HG02678 (cell line): Measurements from ENCODE around the gene TGFBR3L.

Source experiments
- ATAC-seq: cut with Tn5 transposase; IDR thresholded peaks from one replicate; pipeline ENCODE4 v1.9.1; 2021; ENCODE audit warnings: mild to moderate bottlenecking, moderate library complexity; ENCODE audit not compliant: unreplicated experiment

TGFBR3L gene

DNA sequence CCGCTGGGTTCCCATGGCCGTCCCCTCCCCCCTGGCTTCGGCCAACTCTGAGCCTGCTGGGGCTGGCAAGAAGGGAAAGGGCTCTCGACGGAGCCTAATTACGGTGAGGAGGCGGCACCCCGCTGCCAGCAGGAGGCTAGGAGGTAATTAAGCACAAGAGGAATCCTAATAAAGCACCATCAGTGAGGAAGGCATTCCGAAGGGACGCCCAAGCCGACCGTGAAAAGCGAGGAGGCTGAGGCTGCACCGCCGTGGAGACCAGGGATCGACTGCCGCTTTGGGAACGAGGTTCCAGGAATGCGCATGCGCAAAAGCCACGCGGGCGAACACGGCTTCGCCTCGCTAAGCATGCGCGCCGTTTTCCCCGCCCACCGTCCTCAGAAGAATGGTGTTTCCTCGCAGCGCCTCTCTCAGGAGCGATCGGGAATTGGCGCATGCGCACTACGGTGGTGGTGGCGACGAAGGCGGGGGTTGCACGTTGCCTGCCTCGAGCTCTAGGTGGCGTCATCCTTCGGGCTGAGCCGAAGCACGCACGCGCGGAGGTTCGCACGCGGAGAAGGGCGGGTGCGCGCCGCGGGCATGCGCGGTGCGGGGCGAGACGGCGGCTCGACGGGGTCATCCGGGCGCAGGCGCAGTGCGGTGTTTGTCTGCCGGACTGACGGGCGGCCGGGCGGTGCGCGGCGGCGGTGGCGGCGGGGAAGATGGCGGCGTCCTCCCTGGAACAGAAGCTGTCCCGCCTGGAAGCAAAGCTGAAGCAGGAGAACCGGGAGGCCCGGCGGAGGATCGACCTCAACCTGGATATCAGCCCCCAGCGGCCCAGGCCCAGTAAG, 11.2 kb upstream of the TGFBR3L start, which contains the start of gene MAP2K7:
Gene MAP2K7, plus strand, starts transcription at position 634 of the 830 bp plus-strand sequence. Its CDS starts 68 bp downstream, at position 702.
- peak; percentile 88 for ATAC-seq

DNA sequence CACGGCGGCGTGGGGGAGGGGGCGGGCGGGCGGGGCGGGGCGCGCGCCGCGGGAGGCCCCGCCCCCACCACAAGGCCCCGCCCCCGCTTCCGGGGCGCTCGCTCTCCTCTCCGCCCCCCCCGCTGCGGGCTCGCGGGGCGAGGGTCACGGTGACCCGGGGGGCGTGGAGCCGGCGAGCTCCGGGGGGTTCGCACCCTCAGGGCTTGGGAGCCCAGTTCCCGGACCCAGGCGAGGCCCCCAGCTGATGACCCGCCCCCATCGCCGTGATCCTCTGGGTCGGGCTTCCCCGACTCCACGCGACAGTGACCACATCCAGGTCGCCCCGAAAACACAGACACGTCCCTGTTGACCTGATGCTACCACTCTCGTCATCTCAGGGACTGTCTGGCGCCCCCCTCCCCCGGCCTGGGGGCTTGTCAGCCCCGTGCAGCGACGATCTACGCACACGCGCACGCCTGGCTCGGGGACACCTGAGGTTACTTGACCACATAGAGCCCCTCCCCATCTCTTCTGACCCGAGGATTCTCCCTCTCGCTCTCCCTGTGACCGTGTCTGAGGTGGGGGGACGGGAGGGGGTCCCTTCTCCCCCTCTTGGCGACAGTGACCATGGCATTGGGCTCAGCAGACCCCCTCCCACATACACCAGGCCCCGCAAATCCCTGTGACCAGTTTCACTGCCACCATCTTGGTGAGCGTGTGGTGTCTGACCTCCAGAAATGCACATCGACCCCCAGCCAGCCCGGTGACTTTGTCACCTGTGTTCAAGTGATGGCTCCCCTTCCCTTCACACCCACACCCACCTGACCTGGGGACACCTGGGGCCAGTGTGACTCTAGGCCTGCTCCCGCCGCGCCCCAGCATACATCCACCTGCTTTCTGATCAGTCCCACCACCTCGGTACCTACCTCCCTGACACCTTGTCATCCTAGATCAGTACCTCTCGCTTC, 10.3 kb upstream of the TGFBR3L start:
- ATAC-seq, result peak; percentile 36

DNA sequence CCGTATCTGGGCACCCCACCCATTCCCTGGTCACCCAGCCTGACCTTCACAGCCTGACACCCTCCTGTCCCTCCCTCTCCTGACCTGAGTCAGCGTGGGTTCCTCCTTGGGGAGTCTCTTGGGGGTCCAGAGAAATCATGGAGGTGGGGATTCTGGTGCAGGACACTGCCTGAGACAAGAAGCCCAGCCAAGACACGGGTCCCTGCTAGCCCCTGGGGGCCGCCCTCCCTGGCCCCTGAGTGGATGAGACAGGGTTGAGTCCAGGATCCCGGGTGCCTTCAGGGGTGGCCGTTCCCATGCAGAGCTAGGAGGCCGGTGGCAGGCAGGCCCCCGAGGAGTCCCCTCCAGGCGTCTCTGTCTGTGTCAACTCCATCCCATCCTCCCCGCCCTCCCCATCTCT, 9.4 kb upstream of the TGFBR3L start:
- no peak for ATAC-seq

DNA sequence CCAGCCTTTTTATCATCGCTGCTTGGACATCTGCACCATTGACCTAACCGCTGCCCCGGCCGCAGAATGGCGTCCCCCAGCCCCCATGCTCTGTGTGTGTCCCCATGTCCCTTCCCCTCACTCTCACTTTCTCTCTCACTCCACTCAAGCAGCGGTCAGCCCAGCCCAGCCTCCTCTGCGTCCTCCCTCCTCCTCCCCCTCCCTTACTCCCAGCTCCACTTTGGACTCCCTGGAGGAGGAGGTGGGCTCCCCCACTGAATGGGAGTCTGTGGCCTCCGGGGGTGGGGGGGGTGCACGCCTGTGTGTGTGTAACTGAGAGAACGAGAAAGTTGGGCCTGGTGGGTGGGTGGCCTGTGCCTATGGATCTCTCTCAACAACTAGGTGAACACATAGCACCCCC, 8.8 kb upstream of the TGFBR3L start:
- ATAC-seq, result no peak

DNA sequence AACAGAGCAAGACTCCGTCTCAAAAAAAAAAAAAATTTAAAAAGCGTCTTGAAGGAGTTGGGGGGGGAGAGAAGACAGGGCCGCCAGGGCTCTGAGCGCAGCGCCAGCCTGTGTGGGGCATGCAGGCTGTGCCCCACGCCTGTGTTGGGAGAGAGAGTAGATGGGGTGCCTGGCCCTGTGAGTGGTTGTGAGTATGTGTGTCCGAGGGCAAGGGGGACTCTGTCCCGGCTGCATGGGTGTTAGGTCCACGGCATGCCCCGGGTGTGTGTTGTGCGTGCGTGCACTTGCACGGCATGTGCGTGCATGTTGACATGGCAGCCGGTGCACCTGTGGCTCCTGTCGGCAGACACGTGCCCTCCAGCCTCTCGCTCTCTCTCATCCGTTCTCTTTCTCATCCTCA, 7.5 kb upstream of the TGFBR3L start:
- no peak for ATAC-seq

DNA sequence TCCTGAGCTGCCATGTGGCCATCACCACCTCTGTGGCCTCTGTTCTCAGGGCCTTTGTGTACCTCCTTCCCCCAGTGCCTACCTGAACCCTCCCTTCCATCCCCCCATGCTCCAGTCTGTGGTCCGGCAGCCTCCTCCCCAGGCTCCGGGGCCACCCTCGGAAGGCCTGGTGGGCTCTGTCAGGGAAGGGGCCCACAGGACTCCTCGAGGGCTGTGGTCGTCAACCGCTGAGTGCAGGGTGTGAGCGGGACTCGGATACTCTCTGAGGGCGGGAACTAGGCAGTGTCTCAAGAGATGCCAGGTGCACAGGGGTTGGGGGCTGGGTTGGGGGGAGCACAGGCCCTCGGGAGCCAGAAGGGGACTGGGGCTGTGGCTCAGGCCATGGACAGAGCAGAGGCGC, 7.1 kb upstream of the TGFBR3L start:
- no peak for ATAC-seq

DNA sequence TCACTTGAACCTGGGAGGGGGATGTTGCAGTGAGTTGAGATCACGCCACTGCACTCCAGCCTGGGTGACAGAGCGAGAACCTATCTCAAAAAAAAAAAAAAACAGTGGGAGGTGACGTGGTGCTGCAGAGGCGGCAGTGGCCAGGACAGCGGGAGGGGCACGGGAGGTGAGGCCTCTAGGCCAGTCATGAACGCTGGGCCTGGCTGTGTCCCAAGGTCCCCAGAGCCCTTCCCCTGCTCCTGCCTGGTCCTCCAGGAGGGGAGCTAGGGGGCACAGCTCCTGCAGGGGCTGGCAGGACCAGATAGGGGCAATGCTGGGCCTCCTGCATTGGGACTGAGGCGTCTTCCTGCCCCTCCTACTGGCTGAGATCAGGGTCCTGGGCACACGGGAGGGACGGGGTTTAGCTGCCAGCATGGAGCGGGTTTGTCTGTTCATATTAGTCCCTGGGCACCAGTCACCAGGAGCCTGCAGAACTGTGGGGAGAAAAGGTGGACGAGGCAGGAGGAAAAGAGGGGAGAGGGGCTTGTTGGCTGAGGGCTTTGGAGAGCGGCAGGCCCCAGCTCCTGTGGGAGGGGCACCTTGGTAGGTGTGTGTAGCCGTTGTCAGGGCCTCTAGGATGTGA, 6.4 kb upstream of the TGFBR3L start:
- ATAC-seq, result no peak

DNA sequence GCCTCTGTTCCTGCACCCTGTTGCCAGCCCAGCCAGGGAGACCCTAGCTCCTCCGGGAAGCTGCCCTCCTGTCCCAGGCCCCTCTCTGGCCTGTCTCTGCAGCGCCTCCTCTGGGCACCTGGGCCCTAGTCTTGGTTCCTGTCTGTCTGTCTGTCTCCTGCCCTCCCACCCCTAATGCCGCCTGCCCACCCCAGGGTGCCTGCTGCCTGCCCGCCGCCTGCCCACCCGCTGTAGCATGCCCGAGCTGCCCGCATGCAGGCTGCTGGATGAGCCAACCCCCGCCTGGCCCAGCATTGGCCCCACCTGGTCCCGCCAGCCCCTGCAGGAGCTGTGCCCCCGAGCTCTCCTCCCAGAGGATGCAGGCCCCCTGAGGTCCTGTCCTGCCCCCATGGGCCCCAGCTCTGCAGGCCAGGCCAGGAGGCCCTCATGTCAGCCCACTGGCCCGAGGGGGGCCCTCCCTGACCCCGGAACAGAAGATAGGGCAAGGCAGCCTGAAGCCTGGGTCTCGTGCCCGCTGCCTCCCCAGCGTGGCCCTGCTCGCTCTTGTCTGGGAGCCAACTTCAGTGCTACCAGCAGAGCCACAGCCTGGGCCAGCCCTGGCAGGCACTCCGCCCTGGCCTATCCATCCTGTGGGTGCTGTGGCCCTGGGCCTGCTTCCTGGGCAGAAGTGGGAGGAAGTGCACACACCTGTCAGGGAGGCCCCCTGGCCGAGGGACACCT, 5.7 kb upstream of the TGFBR3L start:
- no peak for ATAC-seq

DNA sequence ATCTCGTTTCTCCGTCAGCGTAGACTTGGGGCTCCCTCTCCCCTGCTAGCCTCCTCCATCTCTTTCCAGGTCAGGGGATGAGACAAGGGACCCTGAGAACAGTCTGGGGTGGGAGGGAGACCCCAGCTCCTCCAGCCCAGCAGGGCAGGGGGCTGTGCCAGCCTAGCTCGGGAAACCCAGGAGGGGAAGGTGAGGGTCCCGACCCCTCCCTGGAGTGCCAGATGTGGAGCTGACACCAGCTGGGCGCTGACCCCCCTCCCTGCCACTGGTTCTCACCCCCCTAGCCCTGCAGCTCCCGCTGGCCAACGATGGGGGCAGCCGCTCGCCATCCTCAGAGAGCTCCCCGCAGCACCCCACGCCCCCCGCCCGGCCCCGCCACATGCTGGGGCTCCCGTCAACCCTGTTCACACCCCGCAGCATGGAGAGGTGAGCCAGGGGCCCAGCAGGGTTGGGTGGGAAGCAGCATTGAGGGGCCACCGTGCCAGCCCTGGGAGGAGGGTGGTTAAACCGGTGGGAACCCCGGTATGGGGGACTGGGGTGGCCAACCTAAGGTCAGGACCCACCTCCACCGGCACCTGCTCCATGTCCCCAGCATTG, 5.1 kb upstream of the TGFBR3L start:
- ATAC-seq, result no peak

DNA sequence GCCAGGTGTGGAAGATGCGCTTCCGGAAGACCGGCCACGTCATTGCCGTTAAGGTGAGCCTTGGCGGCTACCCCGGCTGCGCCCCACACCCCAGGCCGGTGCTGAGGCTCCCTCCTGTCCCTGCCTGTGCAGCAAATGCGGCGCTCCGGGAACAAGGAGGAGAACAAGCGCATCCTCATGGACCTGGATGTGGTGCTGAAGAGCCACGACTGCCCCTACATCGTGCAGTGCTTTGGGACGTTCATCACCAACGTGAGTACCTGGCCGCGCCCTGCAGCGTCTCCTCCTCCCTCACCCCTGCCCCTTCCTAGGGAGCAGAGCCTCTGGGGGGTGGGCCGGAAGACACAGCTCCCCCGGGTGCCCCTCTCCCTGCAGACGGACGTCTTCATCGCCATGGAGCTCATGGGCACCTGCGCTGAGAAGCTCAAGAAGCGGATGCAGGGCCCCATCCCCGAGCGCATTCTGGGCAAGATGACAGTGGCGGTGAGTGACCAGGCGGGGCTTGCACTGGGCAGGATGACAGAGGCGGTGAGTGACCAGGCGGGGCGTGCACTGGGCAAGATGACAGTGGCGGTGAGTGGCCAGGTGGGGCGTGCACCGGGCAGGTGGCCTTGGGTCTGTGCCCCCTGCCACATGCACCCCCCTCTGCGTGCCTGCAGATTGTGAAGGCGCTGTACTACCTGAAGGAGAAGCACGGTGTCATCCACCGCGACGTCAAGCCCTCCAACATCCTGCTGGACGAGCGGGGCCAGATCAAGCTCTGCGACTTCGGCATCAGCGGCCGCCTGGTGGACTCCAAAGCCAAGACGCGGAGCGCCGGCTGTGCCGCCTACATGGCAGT, 4.1 kb upstream of the TGFBR3L start:
- ATAC-seq, result no peak

DNA sequence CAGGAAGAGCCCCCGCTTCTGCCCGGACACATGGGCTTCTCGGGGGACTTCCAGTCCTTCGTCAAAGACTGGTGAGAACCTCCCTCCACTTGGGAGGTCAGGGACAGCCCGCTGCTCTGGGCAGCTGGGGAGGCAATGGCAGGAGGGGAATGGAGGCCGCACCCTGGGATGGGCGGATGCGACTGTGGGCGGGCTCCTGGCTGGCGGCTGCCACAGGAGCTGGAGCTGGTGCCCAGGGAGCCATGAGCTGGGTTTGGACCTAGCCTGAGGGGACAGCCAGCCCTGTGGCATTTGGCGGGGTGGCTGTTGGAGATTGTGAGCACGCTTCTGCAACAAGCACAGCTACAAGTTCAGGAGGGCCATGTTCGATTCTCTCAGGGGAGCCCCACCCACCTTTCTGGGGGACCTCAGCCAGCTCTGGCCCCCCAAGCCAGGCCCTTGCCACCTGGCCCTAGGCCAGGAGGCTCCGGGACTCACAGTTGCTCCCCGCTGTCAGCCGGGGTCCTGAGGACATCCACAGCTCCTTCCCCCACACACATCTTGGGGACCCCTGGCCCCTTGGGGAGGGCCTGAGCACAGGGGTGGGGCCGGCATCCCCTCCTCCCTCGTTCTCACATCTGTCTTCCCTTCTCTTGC, 3.0 kb upstream of the TGFBR3L start:
- no peak for ATAC-seq

DNA sequence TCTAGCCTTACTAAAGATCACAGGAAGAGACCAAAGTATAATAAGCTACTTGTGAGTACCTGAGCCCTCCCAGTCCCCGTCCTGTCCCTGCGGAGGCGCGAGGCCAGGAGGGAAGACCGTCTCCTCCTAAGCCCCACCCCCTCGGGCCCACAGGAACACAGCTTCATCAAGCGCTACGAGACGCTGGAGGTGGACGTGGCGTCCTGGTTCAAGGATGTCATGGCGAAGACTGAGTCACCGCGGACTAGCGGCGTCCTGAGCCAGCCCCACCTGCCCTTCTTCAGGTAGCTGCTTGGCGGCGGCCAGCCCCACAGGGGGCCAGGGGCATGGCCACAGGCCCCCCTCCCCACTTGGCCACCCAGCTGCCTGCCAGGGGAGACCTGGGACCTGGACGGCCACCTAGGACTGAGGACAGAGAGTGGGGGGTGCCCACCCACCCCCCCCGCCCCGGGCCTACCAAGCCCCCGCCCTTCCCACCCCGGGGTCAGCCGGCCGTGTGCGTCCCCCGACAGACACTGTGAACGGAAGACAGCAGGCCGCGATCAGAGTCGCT, 2.4 kb upstream of the TGFBR3L start:
- no peak for ATAC-seq

DNA sequence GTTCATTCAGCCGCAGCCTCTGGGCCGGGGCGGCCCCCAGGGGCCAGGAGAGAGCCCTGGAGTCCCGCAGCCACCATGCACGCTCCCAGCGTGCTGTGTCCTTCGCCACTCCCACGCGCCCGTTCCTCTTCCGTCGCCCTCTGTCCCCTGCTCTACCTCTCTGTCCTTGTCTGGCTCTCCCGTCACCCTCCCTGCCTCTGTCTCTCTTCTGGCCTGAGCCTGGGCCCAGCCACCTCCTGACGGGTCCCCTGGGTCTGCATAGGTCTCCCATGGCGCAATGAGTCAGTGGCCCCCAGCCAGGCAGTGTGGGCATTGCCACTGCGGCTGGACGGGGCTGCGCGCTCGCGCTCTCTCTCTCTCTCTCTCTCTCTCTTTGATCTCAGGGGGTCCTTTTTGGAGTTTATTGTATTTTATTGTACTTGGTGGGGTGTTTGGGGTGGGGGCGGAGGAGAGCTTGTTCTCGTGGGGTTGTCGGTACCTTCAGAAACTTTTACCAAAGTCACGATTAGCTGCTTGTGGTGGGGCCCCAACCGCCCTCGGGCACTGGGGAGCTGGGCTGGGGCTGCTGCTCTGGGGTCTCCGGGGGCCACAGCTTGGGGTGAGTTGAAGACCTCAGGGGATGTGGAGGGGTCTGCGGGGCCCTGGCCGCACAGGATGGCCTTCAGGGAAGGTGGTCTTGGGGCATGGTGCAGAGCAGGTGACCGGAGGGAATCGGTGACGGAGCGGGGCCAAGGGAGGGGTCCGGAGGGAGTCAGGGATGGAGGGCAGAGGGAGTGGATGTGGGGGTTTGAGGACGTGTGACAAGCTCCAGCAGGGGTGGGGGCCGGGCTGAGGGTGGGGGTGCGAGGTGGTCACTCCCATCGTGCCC, 1.7 kb upstream of the TGFBR3L start:
- no peak for ATAC-seq

DNA sequence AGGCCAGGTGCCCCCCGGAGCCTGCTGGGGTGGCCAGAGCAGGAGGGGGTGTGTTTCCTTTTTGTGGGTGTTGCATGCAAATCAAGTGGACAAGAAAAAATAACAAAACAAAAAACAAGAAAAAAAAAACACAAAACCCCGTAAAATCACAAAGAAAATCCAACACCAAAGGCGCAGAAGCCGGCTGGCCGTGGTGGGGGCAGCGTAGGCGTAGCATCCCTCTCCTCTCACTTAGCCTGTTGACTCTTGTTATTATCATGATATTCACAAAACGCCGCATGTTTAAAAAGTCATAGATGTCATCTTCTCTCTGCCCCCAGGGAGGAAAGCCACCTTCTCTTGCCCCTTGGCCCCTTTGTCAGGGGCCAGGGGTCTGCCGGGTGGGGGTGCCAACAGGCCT, 978 bp upstream of the TGFBR3L start:
- ATAC-seq, result no peak

DNA sequence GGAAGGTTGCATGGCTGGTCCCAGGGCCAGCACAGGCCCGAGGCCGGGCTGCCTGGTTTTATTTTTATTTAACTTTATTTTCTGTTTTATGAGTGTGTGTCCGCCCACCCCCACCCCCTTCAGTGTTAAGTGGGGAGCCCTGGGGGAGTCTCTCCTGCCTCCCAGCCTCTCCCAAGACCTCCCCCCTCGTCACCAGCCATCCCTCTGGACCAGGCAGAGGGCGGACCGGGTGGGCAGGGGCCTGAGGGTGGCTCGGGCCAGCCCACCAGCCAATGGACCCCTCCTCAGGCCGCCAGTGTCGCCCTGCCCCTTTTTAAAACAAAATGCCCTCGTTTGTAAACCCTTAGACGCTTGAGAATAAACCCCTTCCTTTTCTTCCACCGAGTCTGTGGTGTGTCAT, 531 bp upstream of the TGFBR3L start:
- no peak for ATAC-seq

DNA sequence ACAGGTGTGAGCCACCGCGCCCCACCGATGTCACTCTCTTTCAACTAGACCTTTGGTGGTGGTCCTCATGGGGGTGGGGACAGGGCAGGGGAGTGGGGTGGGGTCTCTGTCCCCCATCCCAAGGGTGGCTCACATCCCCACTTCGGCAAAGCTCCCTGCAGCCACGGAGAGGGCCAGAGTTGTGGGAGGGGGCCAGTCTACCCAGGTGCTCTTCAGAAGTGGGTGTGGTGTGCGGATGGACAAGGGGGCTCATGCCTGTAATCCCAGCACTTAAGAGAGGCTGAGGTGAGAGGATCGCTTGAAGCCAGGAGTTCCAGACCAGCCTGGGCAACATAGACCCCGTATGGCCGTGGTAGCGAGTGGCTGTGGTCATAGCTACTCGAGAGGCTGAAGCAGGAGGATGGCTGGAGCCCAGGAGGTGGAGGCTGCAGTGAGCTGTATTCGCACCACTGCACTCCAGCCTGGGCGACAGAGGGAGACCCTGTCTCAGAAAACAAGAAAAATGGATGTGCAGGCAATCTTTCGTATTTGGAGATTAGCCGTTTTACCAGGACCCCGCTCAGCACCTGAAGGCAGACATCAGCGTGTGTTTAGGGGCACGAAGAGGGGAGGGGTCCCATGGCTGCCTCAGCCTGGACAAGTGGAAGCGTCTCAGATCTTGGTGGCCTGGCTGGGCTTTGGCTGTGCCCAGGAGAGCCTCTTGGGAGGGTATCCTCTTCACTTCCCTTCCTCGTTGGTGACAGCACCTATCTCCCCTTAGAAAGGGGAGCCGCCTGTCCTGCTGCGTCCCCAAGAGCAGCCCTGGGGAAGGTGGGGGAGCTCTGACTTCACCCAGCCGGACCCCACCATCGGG, 846 bp downstream of the TGFBR3L start:
- no peak for ATAC-seq
